Naive thymus-derived CD4-positive, alpha-beta T cell (primary cell): Measurements from ENCODE around the gene RTP5. TPM values are rescaled to one million over a fixed set of nuclear protein-coding genes. Genes with fewer than 3 reads are reported as not detected.
"Not testable (repeated sequence)": the region's sequence is repeated elsewhere in the genome, so short reads cannot be mapped to it uniquely, and the experiment has no call there.

Experiments
- ATAC-seq: fragments of 150-1000 bp; cut with Tn5 transposase; 2 replicates; pipeline ENCODE4 v1.10.0; 2021; ENCODE audit warnings: mild to moderate bottlenecking, moderate library complexity
- CTCF ChIA-PET: fragments of 350-600 bp; sonication (Branson Sonifier 250); formaldehyde crosslinking; loops from one replicate; lab custom pipeline; 2021; ENCODE audit warnings: antibody characterized with exemption; lab: Charles Lee
- POLR2A ChIA-PET: fragments of 350-600 bp; sonication (Branson Sonifier 250); formaldehyde crosslinking; loops from one replicate; lab custom pipeline; 2021; ENCODE audit warnings: antibody characterized with exemption, inconsistent platforms; lab: Charles Lee
- DNase-seq, 9 donors: peaks; one replicate each; pipeline versions ENCODE4 v3.0.0 to v3.0.0-alpha.2; 2020 to 2022; ENCODE audit warnings: mixed read lengths in 1 of 9
- H3K27ac ChIP-seq: one replicate; pipeline ENCODE4 v1.7.0; 2013; ENCODE audit warnings: mild to moderate bottlenecking, low read depth, low read length, moderate library complexity
- H3K27me3 ChIP-seq, 2 donors: one replicate each; pipeline ENCODE4 v1.7.0; 2013; ENCODE audit warnings: low read length in 2 of 2, mild to moderate bottlenecking in 2 of 2, moderate library complexity in 2 of 2; ENCODE audit not compliant: control insufficient read depth in 2 of 2, insufficient read depth in 2 of 2
- H3K36me3 ChIP-seq, 3 experiments: 1 replicate in 2 of 3; 2 replicates in 1 of 3; pipeline ENCODE4 v1.7.0; 2013; ENCODE audit warnings: low read length in 3 of 3, mild to moderate bottlenecking in 3 of 3, moderate library complexity in 1 of 3; ENCODE audit not compliant: insufficient read depth in 3 of 3, control insufficient read depth in 2 of 3
- H3K4me1 ChIP-seq, 2 donors: one replicate each; pipeline ENCODE4 v1.7.0; 2013; ENCODE audit warnings: low read length in 2 of 2, mild to moderate bottlenecking in 2 of 2, moderate library complexity in 1 of 2; ENCODE audit not compliant: control insufficient read depth in 2 of 2, insufficient read depth in 2 of 2
- H3K4me3 ChIP-seq: 2 replicates; pipeline ENCODE4 v1.7.0; 2013; ENCODE audit warnings: mild to moderate bottlenecking, low read length
- H3K9me3 ChIP-seq, 3 experiments: 1 replicate in 2 of 3; 2 replicates in 1 of 3; pipeline ENCODE4 v1.7.0; 2013; ENCODE audit warnings: low read length in 3 of 3; ENCODE audit not compliant: control insufficient read depth in 2 of 3
- H3K27ac Mint-ChIP-seq, 9 donors: one replicate each; pipeline ENCODE4 v1.8.0; 2020 to 2022; ENCODE audit warnings: mixed read lengths in 9 of 9, mild to moderate bottlenecking in 8 of 9, moderate library complexity in 5 of 9, inconsistent platforms in 2 of 9
- H3K27me3 Mint-ChIP-seq, 5 donors: one replicate each; pipeline ENCODE4 v1.8.0; 2021 to 2022; ENCODE audit warnings: mixed read lengths in 5 of 5, mild to moderate bottlenecking in 1 of 5
- H3K36me3 Mint-ChIP-seq, 5 donors: one replicate each; pipeline ENCODE4 v1.8.0; 2020 to 2022; ENCODE audit warnings: mixed read lengths in 5 of 5, mild to moderate bottlenecking in 3 of 5, inconsistent platforms in 1 of 5
- H3K4me1 Mint-ChIP-seq, 7 donors: one replicate each; pipeline ENCODE4 v1.8.0; 2020 to 2022; ENCODE audit warnings: mixed read lengths in 7 of 7, mild to moderate bottlenecking in 3 of 7, inconsistent platforms in 1 of 7
- H3K4me3 Mint-ChIP-seq, 10 donors: one replicate each; pipeline ENCODE4 v1.8.0; 2020 to 2022; ENCODE audit warnings: mild to moderate bottlenecking in 10 of 10, mixed read lengths in 10 of 10, moderate library complexity in 6 of 10, inconsistent platforms in 2 of 10
- H3K9me3 Mint-ChIP-seq, 11 donors: one replicate each; pipeline ENCODE4 v1.8.0; 2020 to 2022; ENCODE audit warnings: mixed read lengths in 11 of 11, mild to moderate bottlenecking in 4 of 11, inconsistent platforms in 1 of 11, moderate library complexity in 1 of 11
- intact Hi-C, 2 donors: fragments of 100-400 bp; cut with micrococcal nuclease; formaldehyde crosslinking; loops; one replicate each; pipeline ENCODE4 v1.15.1; 2023
- polyA plus RNA-seq, 2 donors: library from polyadenylated mRNA; unstranded; fragments of 300-500 nt; fragmentation: Illumina TruSeq; gene quantifications; one replicate each; pipeline ENCODE4 v1.2.3, GENCODE V29; 2021
- total RNA-seq, 6 experiments: library from RNA in 5 of 6; stranded (reverse) in 5 of 6; gene quantifications; 1 replicate in 5 of 6; 2 replicates in 1 of 6; pipeline ENCODE4 v1.2.3 and lab custom pipeline; 2021 to 2026

The RTP5 gene
- total and polyA plus RNA-seq, 7 experiments from 2014 or later: 0.54 TPM; not detected in 6

DNA sequence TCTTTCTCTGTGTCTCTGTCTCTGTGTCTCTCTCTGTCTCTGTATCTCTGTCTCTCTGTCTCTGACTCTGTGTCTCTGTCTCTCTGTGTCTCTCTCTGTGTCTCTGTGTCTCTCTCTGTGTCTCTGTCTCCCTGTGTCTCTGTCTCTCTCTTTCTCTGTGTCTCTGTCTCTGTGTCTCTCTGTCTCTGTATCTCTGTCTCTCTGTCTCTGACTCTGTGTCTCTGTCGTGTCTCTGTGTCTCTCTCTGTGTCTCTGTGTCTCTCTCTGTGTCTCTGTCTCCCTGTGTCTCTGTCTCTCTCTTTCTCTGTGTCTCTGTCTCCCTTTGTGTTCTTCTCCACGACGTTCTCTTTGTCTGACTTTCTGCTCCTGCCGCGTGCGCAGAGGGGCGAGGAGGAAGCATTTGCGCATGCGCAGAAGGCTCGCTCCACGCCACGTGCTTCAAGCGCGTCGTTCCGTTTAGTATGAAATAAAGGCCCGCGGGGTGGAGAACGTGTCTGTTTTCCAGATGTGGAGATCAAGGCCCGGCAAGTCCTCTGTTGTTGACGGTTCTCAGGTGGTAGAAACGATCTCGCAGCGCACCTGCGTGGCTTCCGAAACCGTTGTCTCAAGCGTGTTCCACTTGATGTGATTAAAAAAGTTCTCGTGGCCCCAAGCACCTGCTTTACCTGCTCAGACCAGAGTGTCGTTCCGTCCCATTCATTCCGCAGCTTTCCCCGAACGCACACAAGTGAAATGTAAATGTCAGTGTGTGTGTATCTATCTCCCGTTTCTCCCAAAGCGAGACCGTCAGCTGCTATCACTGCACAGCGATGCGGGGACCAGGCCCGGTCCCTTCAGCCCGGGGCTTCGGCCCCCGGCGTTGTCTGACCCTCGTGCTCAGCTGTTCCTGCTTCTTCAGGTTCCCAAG is 45.7 kb upstream of the RTP5 start:
- H3K27ac ChIP-seq, H3K27me3 ChIP-seq, CTCF ChIA-PET, H3K36me3 ChIP-seq, ATAC-seq, intact Hi-C loops, H3K4me1 ChIP-seq, H3K4me3 ChIP-seq: not testable (repeated sequence)
- Mint-ChIP-seq H3K27ac (peak overlapping the region in 6 of 9 donors; percentile 54 to 84 (median 72)), H3K9me3 (peaks cover 5 to 42% (median 24%) of the 10 kb centered on the region in 11 donors), H3K36me3 (peaks cover 0 to 20% (median 9%) of the 10 kb centered on the region in 5 donors), H3K27me3 (peaks cover 0 to 27% (median 18%) of the 10 kb centered on the region in 5 donors), H3K4me3 (peak overlapping the region in 3 of 10 donors; percentile 4 to 39 (median 34)), H3K4me1 (peaks cover 6 to 22% (median 11%) of the 10 kb centered on the region in 7 donors)
- peak in 1 of 9 donors; percentile 19 for DNase-seq
- POLR2A ChIA-PET: interaction anchor here (0.6 kb wide), 1 partner anchor 32 kb away, joined by 3 read pairs; no protein-coding TSS in a partner anchor
- peaks cover 0 to 11% (median 0%) of the 10 kb centered on the region in 3 experiments for H3K9me3 ChIP-seq

GRCh38 chr2:241827394-241827793 is 42.1 kb upstream of the RTP5 start:
- Mint-ChIP-seq H3K4me1 (peaks cover 5 to 12% (median 8%) of the 10 kb centered on the region in 7 donors), H3K9me3 (peaks cover 5 to 37% (median 24%) of the 10 kb centered on the region in 11 donors), H3K27me3 (peaks cover 4 to 32% (median 17%) of the 10 kb centered on the region in 5 donors), H3K4me3 (no peak overlapping the region), H3K27ac (no peak overlapping the region), H3K36me3 (peaks cover 0 to 20% (median 9%) of the 10 kb centered on the region in 5 donors)
- ChIA-PET POLR2A (no interaction called here), CTCF (no interaction called here)
- H3K36me3 ChIP-seq: no peaks in the 10 kb centered on the region
- H3K4me3 ChIP-seq: no peak overlapping the region
- H3K27me3 ChIP-seq: no peaks in the 10 kb centered on the region
- ATAC-seq (no peak), DNase-seq (no peak)
- H3K4me1 ChIP-seq: no peaks in the 10 kb centered on the region
- H3K27ac ChIP-seq: no peak overlapping the region
- intact Hi-C loops: no loop called here
- H3K9me3 ChIP-seq: peaks cover 0 to 11% (median 0%) of the 10 kb centered on the region in 3 experiments

GRCh38 chr2:241833101-241833663 is 36.3 kb upstream of the RTP5 start:
- no peak overlapping the region for H3K27ac Mint-ChIP-seq
- H3K27me3 Mint-ChIP-seq: peaks cover 0 to 46% (median 4%) of the 10 kb centered on the region in 5 donors
- peaks cover 0 to 3% (median 2%) of the 10 kb centered on the region in 11 donors for H3K9me3 Mint-ChIP-seq
- H3K27ac ChIP-seq: no peak overlapping the region
- intact Hi-C loops: no loop called here
- CTCF ChIA-PET: no interaction called here
- H3K4me3 Mint-ChIP-seq: no peak overlapping the region
- H3K9me3 ChIP-seq: no peaks in the 10 kb centered on the region
- peaks cover 0 to 3% (median 0%) of the 10 kb centered on the region in 5 donors for H3K36me3 Mint-ChIP-seq
- no peak overlapping the region for H3K4me3 ChIP-seq
- H3K4me1 ChIP-seq: no peaks in the 10 kb centered on the region
- H3K36me3 ChIP-seq: no peaks in the 10 kb centered on the region
- DNase-seq: no peak
- no peak for ATAC-seq
- no peaks in the 10 kb centered on the region for H3K27me3 ChIP-seq
- POLR2A ChIA-PET: no interaction called here
- peaks cover 0 to 15% (median 4%) of the 10 kb centered on the region in 7 donors for H3K4me1 Mint-ChIP-seq

DNA sequence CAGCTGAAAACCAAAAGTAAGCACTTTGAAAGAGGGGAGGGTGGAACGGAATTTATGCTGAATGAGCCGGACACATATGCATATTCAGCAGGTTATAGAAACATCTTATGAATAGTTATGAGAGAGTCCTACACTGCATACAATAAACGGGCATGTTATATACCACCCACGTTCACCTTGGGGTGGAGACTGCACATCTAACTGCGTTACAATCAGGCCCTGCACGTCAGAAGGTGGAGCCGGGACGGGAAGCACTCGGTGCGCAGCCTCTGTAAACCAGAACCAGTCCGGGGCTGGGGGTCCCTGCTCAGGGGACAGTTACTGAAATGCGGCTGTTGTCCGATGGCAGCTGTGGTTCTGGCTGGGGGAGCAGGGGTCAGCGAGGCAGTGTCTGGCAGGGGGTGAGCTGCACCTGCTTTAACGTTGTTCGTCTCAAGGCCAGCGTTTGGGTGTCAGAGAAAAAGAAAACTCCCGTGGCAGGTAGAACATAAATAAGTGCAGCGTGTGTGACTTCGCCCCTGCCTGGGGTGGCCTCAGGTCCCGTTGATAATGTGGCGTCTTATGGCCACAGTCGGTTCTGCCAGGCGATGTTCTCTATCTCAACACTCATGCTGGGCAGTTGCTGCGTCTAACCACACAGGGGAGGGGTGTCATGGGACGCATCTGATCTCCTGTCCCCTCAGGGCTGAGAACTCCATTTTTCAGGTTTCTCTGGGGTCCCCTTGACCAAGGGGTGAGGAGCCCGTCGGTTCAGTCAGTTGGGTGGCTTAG is 35.6 kb upstream of the RTP5 start:
- H3K9me3 Mint-ChIP-seq, H3K4me3 ChIP-seq, H3K9me3 ChIP-seq, POLR2A ChIA-PET, H3K4me1 ChIP-seq, ATAC-seq, H3K4me3 Mint-ChIP-seq, intact Hi-C loops, CTCF ChIA-PET, H3K27ac ChIP-seq, H3K27me3 ChIP-seq, H3K36me3 ChIP-seq, H3K27ac Mint-ChIP-seq, H3K36me3 Mint-ChIP-seq: not testable (repeated sequence)
- H3K4me1 Mint-ChIP-seq: peaks cover 0 to 15% (median 6%) of the 10 kb centered on the region in 7 donors
- DNase-seq: peak in 1 of 9 donors; percentile 16
- peaks cover 0 to 51% (median 4%) of the 10 kb centered on the region in 5 donors for H3K27me3 Mint-ChIP-seq

- no peak overlapping the region for H3K4me3 Mint-ChIP-seq
- H3K4me1 Mint-ChIP-seq: peaks cover 0 to 15% (median 6%) of the 10 kb centered on the region in 7 donors
- H3K36me3 Mint-ChIP-seq: peaks cover 0 to 2% (median 0%) of the 10 kb centered on the region in 5 donors
- Histone ChIP-seq H3K27me3 (no peaks in the 10 kb centered on the region), H3K9me3 (no peaks in the 10 kb centered on the region), H3K27ac (no peak overlapping the region), H3K4me3 (no peak overlapping the region), H3K4me1 (no peaks in the 10 kb centered on the region), H3K36me3 (no peaks in the 10 kb centered on the region)
- H3K27ac Mint-ChIP-seq: no peak overlapping the region
- DNase-seq: no peak
- H3K9me3 Mint-ChIP-seq: no peaks in the 10 kb centered on the region
- intact Hi-C loops: no loop called here
- POLR2A ChIA-PET: no interaction called here
- no peak for ATAC-seq
- H3K27me3 Mint-ChIP-seq: peaks cover 0 to 53% (median 4%) of the 10 kb centered on the region in 5 donors
- CTCF ChIA-PET: interaction anchor here (1.1 kb wide), 1 partner anchor 11 kb away, joined by 3 read pairs; no protein-coding TSS in a partner anchor
These were observed 34.9 kb upstream of the RTP5 start for GRCh38 chr2:241834527-241835210.

DNA sequence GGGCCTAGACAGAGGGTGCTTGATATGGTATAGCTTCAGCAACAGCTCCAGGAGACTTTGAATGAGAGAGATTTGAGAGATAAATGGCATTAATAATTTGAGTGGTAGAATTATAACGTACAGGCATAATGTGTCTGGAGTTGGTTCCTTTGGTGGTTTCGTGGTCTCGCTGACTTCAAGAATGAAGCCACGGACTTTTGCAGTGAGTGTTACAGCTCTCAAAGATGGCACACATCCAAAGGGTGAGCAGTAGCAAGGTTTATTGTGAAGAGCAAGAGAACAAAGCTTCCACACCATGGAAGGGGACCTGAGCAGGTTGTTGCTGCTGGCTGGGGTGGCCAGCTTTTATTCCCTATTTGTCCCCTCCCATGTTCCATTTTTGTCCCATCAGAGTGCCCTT is 33.9 kb upstream of the RTP5 start:
- H3K4me3 ChIP-seq: no peak overlapping the region
- no peaks in the 10 kb centered on the region for H3K27me3 ChIP-seq
- ChIA-PET CTCF (interaction anchor here (0.6 to 1.1 kb wide), 2 partner anchors 10 to 185 kb away, joined by 3 read pairs; no protein-coding TSS in a partner anchor), POLR2A (no interaction called here)
- intact Hi-C loops: no loop called here
- Mint-ChIP-seq H3K9me3 (no peaks in the 10 kb centered on the region), H3K36me3 (peaks cover 0 to 2% (median 0%) of the 10 kb centered on the region in 5 donors), H3K4me1 (peaks cover 0 to 15% (median 6%) of the 10 kb centered on the region in 7 donors), H3K27ac (no peak overlapping the region), H3K27me3 (peaks cover 0 to 47% (median under 1%) of the 10 kb centered on the region in 5 donors), H3K4me3 (no peak overlapping the region)
- ATAC-seq (no peak), DNase-seq (peak in 1 of 9 donors; percentile 10)
- H3K4me1 ChIP-seq: no peaks in the 10 kb centered on the region
- no peak overlapping the region for H3K27ac ChIP-seq
- no peaks in the 10 kb centered on the region for H3K36me3 ChIP-seq
- H3K9me3 ChIP-seq: no peaks in the 10 kb centered on the region
